GM23338 (cell line): ENCODE results near the gene AGAP1.

ENCODE experiments used
- CREB1 ChIP-seq: fragments of 250-450 bp; sonication (Bioruptor Pico); IDR thresholded peaks from 2 replicates; pipeline ENCODE4 v1.5.0; 2020; ENCODE audit warnings: low read depth, mild to moderate bottlenecking, moderate library complexity
- EZH2phosphoT487 ChIP-seq: fragments of 200-600 bp; sonication (generic); IDR thresholded peaks from one replicate; pipeline ENCODE4 v1.8.1; 2018; ENCODE audit warnings: antibody characterized with exemption; ENCODE audit not compliant: unreplicated experiment
- TF ChIP-seq, protein P1 (sequence below), 2 experiments: fragments of 200-600 bp in 1 of 2; sonication (generic) in 1 of 2; conservative IDR thresholded peaks; 2 replicates each; pipeline versions ENCODE4 v1.5.1 to v1.6.1; 2016 to 2017; ENCODE audit warnings: antibody characterized with exemption in 2 of 2, low read depth in 2 of 2, mild to moderate bottlenecking in 2 of 2, moderate library complexity in 1 of 2
- TF ChIP-seq, protein P2 (sequence below): IDR thresholded peaks from 2 replicates; pipeline ENCODE4 v1.6.1; 2016; ENCODE audit warnings: antibody characterized with exemption

DNA sequence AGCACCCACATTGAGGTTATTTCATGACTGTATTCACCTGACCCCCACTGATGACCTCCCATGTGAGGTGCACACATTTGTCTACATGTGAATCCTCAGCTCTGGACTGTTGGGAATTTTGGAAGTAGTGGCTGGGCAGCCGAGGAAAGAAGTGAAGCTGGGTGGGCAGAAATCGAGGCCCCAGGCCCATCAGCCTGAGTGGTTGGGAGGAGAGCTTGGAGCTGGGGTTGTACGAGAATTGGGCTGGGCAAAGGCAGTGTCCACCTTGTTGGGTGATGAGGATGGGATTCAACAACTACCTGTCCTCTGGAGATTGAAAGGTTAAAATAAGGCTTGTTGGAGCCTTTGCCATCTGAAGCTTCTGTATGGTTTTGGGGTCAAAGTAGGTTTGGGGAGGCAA, 35.8 kb downstream of the AGAP1 start:
- TF ChIP-seq, protein P1, sequence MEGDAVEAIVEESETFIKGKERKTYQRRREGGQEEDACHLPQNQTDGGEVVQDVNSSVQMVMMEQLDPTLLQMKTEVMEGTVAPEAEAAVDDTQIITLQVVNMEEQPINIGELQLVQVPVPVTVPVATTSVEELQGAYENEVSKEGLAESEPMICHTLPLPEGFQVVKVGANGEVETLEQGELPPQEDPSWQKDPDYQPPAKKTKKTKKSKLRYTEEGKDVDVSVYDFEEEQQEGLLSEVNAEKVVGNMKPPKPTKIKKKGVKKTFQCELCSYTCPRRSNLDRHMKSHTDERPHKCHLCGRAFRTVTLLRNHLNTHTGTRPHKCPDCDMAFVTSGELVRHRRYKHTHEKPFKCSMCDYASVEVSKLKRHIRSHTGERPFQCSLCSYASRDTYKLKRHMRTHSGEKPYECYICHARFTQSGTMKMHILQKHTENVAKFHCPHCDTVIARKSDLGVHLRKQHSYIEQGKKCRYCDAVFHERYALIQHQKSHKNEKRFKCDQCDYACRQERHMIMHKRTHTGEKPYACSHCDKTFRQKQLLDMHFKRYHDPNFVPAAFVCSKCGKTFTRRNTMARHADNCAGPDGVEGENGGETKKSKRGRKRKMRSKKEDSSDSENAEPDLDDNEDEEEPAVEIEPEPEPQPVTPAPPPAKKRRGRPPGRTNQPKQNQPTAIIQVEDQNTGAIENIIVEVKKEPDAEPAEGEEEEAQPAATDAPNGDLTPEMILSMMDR (conservative IDR thresholded peaks at IDR 0.05; ENCODE audit: low read depth in 2 of 2) = no peak
- no peak for TF ChIP-seq EZH2phosphoT487
- TF ChIP-seq, protein P2, sequence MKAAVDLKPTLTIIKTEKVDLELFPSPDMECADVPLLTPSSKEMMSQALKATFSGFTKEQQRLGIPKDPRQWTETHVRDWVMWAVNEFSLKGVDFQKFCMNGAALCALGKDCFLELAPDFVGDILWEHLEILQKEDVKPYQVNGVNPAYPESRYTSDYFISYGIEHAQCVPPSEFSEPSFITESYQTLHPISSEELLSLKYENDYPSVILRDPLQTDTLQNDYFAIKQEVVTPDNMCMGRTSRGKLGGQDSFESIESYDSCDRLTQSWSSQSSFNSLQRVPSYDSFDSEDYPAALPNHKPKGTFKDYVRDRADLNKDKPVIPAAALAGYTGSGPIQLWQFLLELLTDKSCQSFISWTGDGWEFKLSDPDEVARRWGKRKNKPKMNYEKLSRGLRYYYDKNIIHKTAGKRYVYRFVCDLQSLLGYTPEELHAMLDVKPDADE = no peak
- TF ChIP-seq CREB1 (CRISPR knock-in tag) = no peak
